Naive thymus-derived CD4-positive, alpha-beta T cell (primary cell): ENCODE measurements around the gene FAM168B. TPM values are rescaled to one million over a fixed set of nuclear protein-coding genes. Genes with fewer than 3 reads are reported as not detected.

ENCODE experiments used
- ATAC-seq: fragments of 150-1000 bp; cut with Tn5 transposase; 2 replicates; pipeline ENCODE4 v1.10.0; 2021; ENCODE audit warnings: mild to moderate bottlenecking, moderate library complexity
- CTCF ChIA-PET: fragments of 350-600 bp; sonication (Branson Sonifier 250); formaldehyde crosslinking; loops from one replicate; lab custom pipeline; 2021; ENCODE audit warnings: antibody characterized with exemption; lab: Charles Lee
- POLR2A ChIA-PET: fragments of 350-600 bp; sonication (Branson Sonifier 250); formaldehyde crosslinking; loops from one replicate; lab custom pipeline; 2021; ENCODE audit warnings: antibody characterized with exemption, inconsistent platforms; lab: Charles Lee
- DNase-seq, 9 donors: peaks; one replicate each; pipeline versions ENCODE4 v3.0.0 to v3.0.0-alpha.2; 2020 to 2022; ENCODE audit warnings: mixed read lengths in 1 of 9
- H3K27ac ChIP-seq: one replicate; pipeline ENCODE4 v1.7.0; 2013; ENCODE audit warnings: mild to moderate bottlenecking, low read depth, low read length, moderate library complexity
- H3K27me3 ChIP-seq, 2 donors: one replicate each; pipeline ENCODE4 v1.7.0; 2013; ENCODE audit warnings: low read length in 2 of 2, mild to moderate bottlenecking in 2 of 2, moderate library complexity in 2 of 2; ENCODE audit not compliant: control insufficient read depth in 2 of 2, insufficient read depth in 2 of 2
- H3K36me3 ChIP-seq, 3 experiments: 1 replicate in 2 of 3; 2 replicates in 1 of 3; pipeline ENCODE4 v1.7.0; 2013; ENCODE audit warnings: low read length in 3 of 3, mild to moderate bottlenecking in 3 of 3, moderate library complexity in 1 of 3; ENCODE audit not compliant: insufficient read depth in 3 of 3, control insufficient read depth in 2 of 3
- H3K4me1 ChIP-seq, 2 donors: one replicate each; pipeline ENCODE4 v1.7.0; 2013; ENCODE audit warnings: low read length in 2 of 2, mild to moderate bottlenecking in 2 of 2, moderate library complexity in 1 of 2; ENCODE audit not compliant: control insufficient read depth in 2 of 2, insufficient read depth in 2 of 2
- H3K4me3 ChIP-seq: 2 replicates; pipeline ENCODE4 v1.7.0; 2013; ENCODE audit warnings: mild to moderate bottlenecking, low read length
- H3K9me3 ChIP-seq, 3 experiments: 1 replicate in 2 of 3; 2 replicates in 1 of 3; pipeline ENCODE4 v1.7.0; 2013; ENCODE audit warnings: low read length in 3 of 3; ENCODE audit not compliant: control insufficient read depth in 2 of 3
- H3K27ac Mint-ChIP-seq, 9 donors: one replicate each; pipeline ENCODE4 v1.8.0; 2020 to 2022; ENCODE audit warnings: mixed read lengths in 9 of 9, mild to moderate bottlenecking in 8 of 9, moderate library complexity in 5 of 9, inconsistent platforms in 2 of 9
- H3K27me3 Mint-ChIP-seq, 5 donors: one replicate each; pipeline ENCODE4 v1.8.0; 2021 to 2022; ENCODE audit warnings: mixed read lengths in 5 of 5, mild to moderate bottlenecking in 1 of 5
- H3K36me3 Mint-ChIP-seq, 5 donors: one replicate each; pipeline ENCODE4 v1.8.0; 2020 to 2022; ENCODE audit warnings: mixed read lengths in 5 of 5, mild to moderate bottlenecking in 3 of 5, inconsistent platforms in 1 of 5
- H3K4me1 Mint-ChIP-seq, 7 donors: one replicate each; pipeline ENCODE4 v1.8.0; 2020 to 2022; ENCODE audit warnings: mixed read lengths in 7 of 7, mild to moderate bottlenecking in 3 of 7, inconsistent platforms in 1 of 7
- H3K4me3 Mint-ChIP-seq, 10 donors: one replicate each; pipeline ENCODE4 v1.8.0; 2020 to 2022; ENCODE audit warnings: mild to moderate bottlenecking in 10 of 10, mixed read lengths in 10 of 10, moderate library complexity in 6 of 10, inconsistent platforms in 2 of 10
- H3K9me3 Mint-ChIP-seq, 11 donors: one replicate each; pipeline ENCODE4 v1.8.0; 2020 to 2022; ENCODE audit warnings: mixed read lengths in 11 of 11, mild to moderate bottlenecking in 4 of 11, inconsistent platforms in 1 of 11, moderate library complexity in 1 of 11
- intact Hi-C, 2 donors: fragments of 100-400 bp; cut with micrococcal nuclease; formaldehyde crosslinking; loops; one replicate each; pipeline ENCODE4 v1.15.1; 2023
- polyA plus RNA-seq, 2 donors: library from polyadenylated mRNA; unstranded; fragments of 300-500 nt; fragmentation: Illumina TruSeq; gene quantifications; one replicate each; pipeline ENCODE4 v1.2.3, GENCODE V29; 2021
- total RNA-seq, 6 experiments: library from RNA in 5 of 6; stranded (reverse) in 5 of 6; gene quantifications; 1 replicate in 5 of 6; 2 replicates in 1 of 6; pipeline ENCODE4 v1.2.3 and lab custom pipeline; 2021 to 2026

FAM168B gene
- total and polyA plus RNA-seq, 7 experiments from 2014 or later = 36.3 to 82.9 (median 52.7) TPM

- ATAC-seq (no peak), DNase-seq (no peak)
- POLR2A ChIA-PET = interaction anchor here (0.6 kb wide), 1 partner anchor 35 kb away, joined by 3 read pairs; no protein-coding TSS in a partner anchor
- no peaks in the 10 kb centered on the region for H3K27me3 ChIP-seq
- Mint-ChIP-seq H3K27me3 (no peaks in the 10 kb centered on the region), H3K9me3 (no peaks in the 10 kb centered on the region), H3K27ac (no peak overlapping the region), H3K4me3 (no peak overlapping the region), H3K36me3 (peaks cover 18 to 65% (median 52%) of the 10 kb centered on the region in 5 donors), H3K4me1 (peaks cover 4 to 12% (median 9%) of the 10 kb centered on the region in 7 donors)
- H3K36me3 ChIP-seq = peaks cover 12 to 62% (median 23%) of the 10 kb centered on the region in 3 experiments
- no peak overlapping the region for H3K27ac ChIP-seq
- CTCF ChIA-PET = no interaction called here
- intact Hi-C loops = no loop called here
- no peak overlapping the region for H3K4me3 ChIP-seq
- H3K4me1 ChIP-seq = no peaks in the 10 kb centered on the region
- H3K9me3 ChIP-seq = peaks cover 0 to 3% (median 0%) of the 10 kb centered on the region in 3 experiments
Observed at GRCh38 chr2:131127076-131127475, 33.8 kb upstream of the FAM168B start.

DNA sequence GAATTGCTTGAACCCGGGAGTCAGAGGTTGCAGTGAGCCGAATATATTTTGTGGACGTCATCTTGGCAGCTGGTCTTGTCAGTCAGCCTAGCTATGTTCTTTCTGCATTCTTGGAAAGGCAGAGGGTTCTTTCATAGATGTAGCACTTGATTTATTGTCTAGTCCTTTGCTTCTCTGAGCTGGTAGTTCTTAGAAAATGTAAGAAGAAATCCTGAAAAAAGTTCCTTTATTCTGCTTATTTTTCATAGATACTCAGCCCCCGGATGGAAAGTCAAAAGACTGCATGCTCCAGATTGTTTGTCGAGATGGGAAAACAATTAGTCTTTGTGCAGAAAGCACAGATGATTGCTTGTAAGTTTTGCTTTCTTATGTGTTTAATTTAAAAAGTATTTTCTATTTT is 33.2 kb upstream of the FAM168B start:
- Histone ChIP-seq H3K27me3 (no peaks in the 10 kb centered on the region), H3K36me3 (peaks cover 12 to 61% (median 23%) of the 10 kb centered on the region in 3 experiments), H3K4me3 (no peak overlapping the region), H3K4me1 (no peaks in the 10 kb centered on the region), H3K9me3 (peaks cover 0 to 3% (median 0%) of the 10 kb centered on the region in 3 experiments), H3K27ac (no peak overlapping the region)
- H3K36me3 Mint-ChIP-seq = peaks cover 18 to 66% (median 52%) of the 10 kb centered on the region in 5 donors
- no peak overlapping the region for H3K27ac Mint-ChIP-seq
- ChIA-PET POLR2A (interaction anchor here (0.6 kb wide), 1 partner anchor 35 kb away, joined by 3 read pairs; no protein-coding TSS in a partner anchor), CTCF (no interaction called here)
- no peaks in the 10 kb centered on the region for H3K9me3 Mint-ChIP-seq
- H3K4me3 Mint-ChIP-seq = no peak overlapping the region
- H3K4me1 Mint-ChIP-seq = peaks cover 4 to 12% (median 9%) of the 10 kb centered on the region in 7 donors
- intact Hi-C loops = no loop called here
- DNase-seq (no peak), ATAC-seq (no peak)
- H3K27me3 Mint-ChIP-seq = no peaks in the 10 kb centered on the region

- Histone ChIP-seq H3K4me1 (no peaks in the 10 kb centered on the region), H3K36me3 (peaks cover 12 to 61% (median 23%) of the 10 kb centered on the region in 3 experiments), H3K9me3 (peaks cover 0 to 3% (median 0%) of the 10 kb centered on the region in 3 experiments), H3K4me3 (no peak overlapping the region), H3K27ac (no peak overlapping the region), H3K27me3 (no peaks in the 10 kb centered on the region)
- no peak overlapping the region for H3K4me3 Mint-ChIP-seq
- intact Hi-C loops = no loop called here
- DNase-seq (no peak), ATAC-seq (no peak)
- H3K27ac Mint-ChIP-seq = peak overlapping the region in 1 of 9 donors; percentile 14
- POLR2A ChIA-PET = no interaction called here
- H3K4me1 Mint-ChIP-seq = peaks cover 7 to 18% (median 13%) of the 10 kb centered on the region in 7 donors
- CTCF ChIA-PET = no interaction called here
- no peaks in the 10 kb centered on the region for H3K9me3 Mint-ChIP-seq
- H3K27me3 Mint-ChIP-seq = no peaks in the 10 kb centered on the region
- peaks cover 18 to 64% (median 48%) of the 10 kb centered on the region in 5 donors for H3K36me3 Mint-ChIP-seq
Observed at GRCh38 chr2:131125195-131125757, 32.0 kb upstream of the FAM168B start.

GRCh38 chr2:131123192-131123591 is 29.9 kb upstream of the FAM168B start:
- H3K4me3 Mint-ChIP-seq = no peak overlapping the region
- no peaks in the 10 kb centered on the region for H3K27me3 Mint-ChIP-seq
- no peaks in the 10 kb centered on the region for H3K27me3 ChIP-seq
- H3K4me1 Mint-ChIP-seq = peaks cover 11 to 28% (median 20%) of the 10 kb centered on the region in 7 donors
- H3K9me3 ChIP-seq = no peaks in the 10 kb centered on the region
- DNase-seq (no peak), ATAC-seq (no peak)
- no peaks in the 10 kb centered on the region for H3K4me1 ChIP-seq
- H3K36me3 Mint-ChIP-seq = peaks cover 15 to 49% (median 33%) of the 10 kb centered on the region in 5 donors
- peaks cover 8 to 46% (median 18%) of the 10 kb centered on the region in 3 experiments for H3K36me3 ChIP-seq
- H3K4me3 ChIP-seq = no peak overlapping the region
- intact Hi-C loops = no loop called here
- no peak overlapping the region for H3K27ac ChIP-seq
- H3K27ac Mint-ChIP-seq = no peak overlapping the region
- ChIA-PET CTCF (interaction anchor here (0.7 kb wide), 1 partner anchor 9 kb away, joined by 3 read pairs; no protein-coding TSS in a partner anchor), POLR2A (no interaction called here)
- H3K9me3 Mint-ChIP-seq = no peaks in the 10 kb centered on the region

DNA sequence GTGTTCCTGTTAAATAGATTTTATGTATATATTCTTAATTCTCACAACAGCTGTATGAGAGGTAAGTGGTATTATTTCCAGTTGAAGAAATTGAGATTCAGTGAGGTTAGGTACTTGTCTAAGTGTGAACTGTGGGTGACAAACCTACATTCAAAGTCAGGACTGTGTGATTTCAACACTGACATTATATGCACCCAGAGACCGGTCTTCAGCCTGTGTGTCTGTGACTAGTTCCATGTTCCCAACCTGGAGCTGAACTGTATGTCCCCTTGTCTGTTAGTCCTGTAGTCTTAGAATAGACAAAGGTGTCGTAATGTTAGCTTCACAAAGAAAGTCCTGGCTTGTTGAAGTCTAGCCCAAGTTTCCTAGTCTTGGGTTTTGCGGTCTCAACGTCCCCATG is 29.2 kb upstream of the FAM168B start:
- H3K9me3 Mint-ChIP-seq = no peaks in the 10 kb centered on the region
- H3K36me3 ChIP-seq = peaks cover 7 to 39% (median 13%) of the 10 kb centered on the region in 3 experiments
- peaks cover 9 to 45% (median 29%) of the 10 kb centered on the region in 5 donors for H3K36me3 Mint-ChIP-seq
- H3K27me3 ChIP-seq = no peaks in the 10 kb centered on the region
- ChIA-PET CTCF (interaction anchor here (0.7 kb wide), 1 partner anchor 9 kb away, joined by 3 read pairs; no protein-coding TSS in a partner anchor), POLR2A (no interaction called here)
- H3K4me1 ChIP-seq = no peaks in the 10 kb centered on the region
- no peak overlapping the region for H3K27ac Mint-ChIP-seq
- no peak overlapping the region for H3K27ac ChIP-seq
- DNase-seq (no peak), ATAC-seq (no peak)
- no peak overlapping the region for H3K4me3 Mint-ChIP-seq
- no peaks in the 10 kb centered on the region for H3K9me3 ChIP-seq
- peaks cover 15 to 35% (median 26%) of the 10 kb centered on the region in 7 donors for H3K4me1 Mint-ChIP-seq
- H3K27me3 Mint-ChIP-seq = no peaks in the 10 kb centered on the region
- no peak overlapping the region for H3K4me3 ChIP-seq
- intact Hi-C loops = no loop called here

DNA sequence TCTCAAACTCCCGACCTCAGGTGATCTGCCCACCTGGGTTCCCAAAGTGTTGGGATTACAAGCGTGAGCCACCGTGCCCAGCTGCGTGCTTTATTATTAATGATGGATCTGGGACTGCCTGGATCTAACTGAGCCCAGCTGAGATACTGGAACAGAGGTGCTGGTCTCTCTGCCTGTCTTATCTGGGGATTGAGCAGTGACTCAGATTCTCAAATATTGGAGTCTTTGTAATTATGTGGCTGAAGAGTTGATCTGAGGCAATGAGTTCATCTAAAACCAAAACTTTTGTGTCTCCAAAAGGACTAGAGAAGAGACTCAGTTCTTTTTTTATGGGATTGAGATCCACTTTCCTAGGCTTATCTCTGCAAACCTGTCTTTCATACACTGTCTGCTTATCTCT is 28.2 kb upstream of the FAM168B start:
- Mint-ChIP-seq H3K36me3 (peaks cover 0 to 39% (median 24%) of the 10 kb centered on the region in 5 donors), H3K4me1 (peaks cover 15 to 39% (median 33%) of the 10 kb centered on the region in 7 donors), H3K27ac (no peak overlapping the region), H3K27me3 (no peaks in the 10 kb centered on the region), H3K9me3 (no peaks in the 10 kb centered on the region), H3K4me3 (no peak overlapping the region)
- ChIA-PET CTCF (no interaction called here), POLR2A (no interaction called here)
- Histone ChIP-seq H3K27ac (no peak overlapping the region), H3K27me3 (no peaks in the 10 kb centered on the region), H3K9me3 (no peaks in the 10 kb centered on the region), H3K4me3 (no peak overlapping the region), H3K4me1 (no peaks in the 10 kb centered on the region), H3K36me3 (peaks cover 0 to 30% (median 9%) of the 10 kb centered on the region in 3 experiments)
- DNase-seq (no peak), ATAC-seq (no peak)
- intact Hi-C loops = no loop called here
